DLD1 (cell line): ENCODE measurements around the gene GABARAPL1.
"Not testable (repeated sequence)": the region's sequence is repeated elsewhere in the genome, so short reads cannot be mapped to it uniquely, and the experiment has no call there.

Source experiments
- in situ Hi-C: cut with HindIII; loops from 2 replicates; pipeline ENCODE4 v1.10.0; 2017; ENCODE audit warnings: low sequenced_read_pairs

The GABARAPL1 gene

GRCh38 chr12:10196210-10196609 lies 16.5 kb upstream of the GABARAPL1 start:
- in situ Hi-C loops, result no loop called here

- in situ Hi-C loops, result no loop called here
These were observed 14.8 kb upstream of the GABARAPL1 start for GRCh38 chr12:10197879-10198278.

- in situ Hi-C loops, result not testable (repeated sequence)
These were observed 8.2 kb upstream of the GABARAPL1 start for GRCh38 chr12:10204495-10204894.

- in situ Hi-C loops, result no loop called here
These were observed 7.4 kb upstream of the GABARAPL1 start for GRCh38 chr12:10205220-10205807.

GRCh38 chr12:10207136-10207535 lies 5.5 kb upstream of the GABARAPL1 start:
- in situ Hi-C loops, result no loop called here

- in situ Hi-C loops, result no loop called here
These were observed 2.5 kb upstream of the GABARAPL1 start for GRCh38 chr12:10210225-10210624.

- in situ Hi-C loops, result no loop called here
These were observed 1.4 kb upstream of the GABARAPL1 start for GRCh38 chr12:10211101-10211939.

- in situ Hi-C loops, result no loop called here
These were observed 538 bp upstream of the GABARAPL1 start for GRCh38 chr12:10211940-10212738.

GRCh38 chr12:10213168-10214135 lies 775 bp downstream of the GABARAPL1 start:
- in situ Hi-C loops, result no loop called here

- in situ Hi-C loops, result no loop called here
These were observed 1.6 kb downstream of the GABARAPL1 start for GRCh38 chr12:10214136-10214894.

- in situ Hi-C loops, result no loop called here
These were observed 2.2 kb downstream of the GABARAPL1 start for GRCh38 chr12:10214895-10215267.

GRCh38 chr12:10215436-10215835 lies 2.8 kb downstream of the GABARAPL1 start:
- in situ Hi-C loops, result no loop called here

- in situ Hi-C loops, result not testable (repeated sequence)
These were observed 3.3 kb downstream of the GABARAPL1 start for GRCh38 chr12:10215946-10216345.

GRCh38 chr12:10218021-10218420 lies 5.3 kb downstream of the GABARAPL1 start:
- in situ Hi-C loops, result no loop called here

GRCh38 chr12:10220398-10221077 lies 7.9 kb downstream of the GABARAPL1 start:
- in situ Hi-C loops, result no loop called here

- in situ Hi-C loops, result no loop called here
These were observed 9.2 kb downstream of the GABARAPL1 start for GRCh38 chr12:10221846-10222245.

GRCh38 chr12:10223208-10223607 lies 10.5 kb downstream of the GABARAPL1 start:
- in situ Hi-C loops, result no loop called here

GRCh38 chr12:10225426-10225825 lies 12.7 kb downstream of the GABARAPL1 start:
- in situ Hi-C loops, result not testable (repeated sequence)

- in situ Hi-C loops, result no loop called here
These were observed 13.4 kb downstream of the GABARAPL1 start for GRCh38 chr12:10226086-10226485.
